Astrocyte of the cerebellum (primary cell): ENCODE results near the gene ZNF664.

Experiments
- DNase-seq: peaks from one replicate; pipeline ENCODE4 v3.0.0-alpha.2; 2011; ENCODE audit warnings: low read depth
- H3K4me3 ChIP-seq: 2 replicates; pipeline ENCODE4 v1.5.1; 2011; ENCODE audit warnings: mild to moderate bottlenecking, low read depth, low read length, moderate library complexity
- in situ Hi-C: cut with HindIII; loops from 2 replicates; pipeline ENCODE4 v1.10.0; 2017; ENCODE audit warnings: low sequenced_read_pairs
- TF ChIP-seq, protein P1 (sequence below): IDR thresholded peaks from 2 replicates; pipeline ENCODE4 v1.5.1; 2012; ENCODE audit warnings: low read length, low read depth, moderate library complexity, mild to moderate bottlenecking; ENCODE audit errors: missing control alignments

Gene ZNF664

DNA sequence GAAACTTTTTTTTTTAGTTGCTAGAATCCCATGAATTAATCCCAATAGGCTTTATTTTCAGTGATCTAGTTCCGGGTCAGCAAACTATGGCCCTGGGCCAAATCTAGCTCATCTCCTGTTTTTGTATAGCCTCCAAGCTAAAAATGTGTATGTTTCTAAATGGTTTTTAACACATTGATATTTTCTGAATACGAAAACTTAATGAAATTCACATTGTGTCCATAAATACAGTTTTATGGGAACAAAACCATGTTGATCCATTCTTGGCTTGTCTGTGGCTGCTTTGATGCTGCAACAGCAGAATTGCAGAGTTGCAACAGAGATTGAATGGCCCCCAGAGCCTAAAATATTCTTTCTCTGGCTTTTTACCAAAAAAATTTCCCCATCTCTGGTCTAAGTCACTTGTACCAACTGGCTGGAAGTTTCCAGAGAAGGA, 47.5 kb downstream of the ZNF664 start:
- in situ Hi-C loops: no loop called here
- H3K4me3 ChIP-seq: no peak overlapping the region
- TF ChIP-seq, protein P1, sequence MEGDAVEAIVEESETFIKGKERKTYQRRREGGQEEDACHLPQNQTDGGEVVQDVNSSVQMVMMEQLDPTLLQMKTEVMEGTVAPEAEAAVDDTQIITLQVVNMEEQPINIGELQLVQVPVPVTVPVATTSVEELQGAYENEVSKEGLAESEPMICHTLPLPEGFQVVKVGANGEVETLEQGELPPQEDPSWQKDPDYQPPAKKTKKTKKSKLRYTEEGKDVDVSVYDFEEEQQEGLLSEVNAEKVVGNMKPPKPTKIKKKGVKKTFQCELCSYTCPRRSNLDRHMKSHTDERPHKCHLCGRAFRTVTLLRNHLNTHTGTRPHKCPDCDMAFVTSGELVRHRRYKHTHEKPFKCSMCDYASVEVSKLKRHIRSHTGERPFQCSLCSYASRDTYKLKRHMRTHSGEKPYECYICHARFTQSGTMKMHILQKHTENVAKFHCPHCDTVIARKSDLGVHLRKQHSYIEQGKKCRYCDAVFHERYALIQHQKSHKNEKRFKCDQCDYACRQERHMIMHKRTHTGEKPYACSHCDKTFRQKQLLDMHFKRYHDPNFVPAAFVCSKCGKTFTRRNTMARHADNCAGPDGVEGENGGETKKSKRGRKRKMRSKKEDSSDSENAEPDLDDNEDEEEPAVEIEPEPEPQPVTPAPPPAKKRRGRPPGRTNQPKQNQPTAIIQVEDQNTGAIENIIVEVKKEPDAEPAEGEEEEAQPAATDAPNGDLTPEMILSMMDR: no peak
- no peak for DNase-seq

DNA sequence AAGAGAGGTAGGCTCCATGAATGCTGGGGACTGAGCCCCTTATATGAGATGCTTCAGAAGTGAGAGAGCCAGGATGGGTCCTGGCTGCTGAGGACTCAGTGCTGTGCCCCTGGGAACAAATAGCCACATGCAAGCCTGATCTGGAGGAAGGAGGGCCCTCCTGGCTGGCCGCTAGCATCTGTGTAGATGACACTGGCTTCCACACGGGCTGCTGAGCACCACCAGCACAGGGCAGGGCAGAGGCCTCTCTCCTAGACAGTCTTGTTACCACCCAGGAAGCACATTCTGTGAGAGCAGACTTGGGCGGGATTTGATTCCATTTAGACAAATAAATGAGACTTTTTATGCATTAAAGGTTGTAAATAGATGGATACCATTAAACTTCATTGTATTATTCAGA, 48.0 kb downstream of the ZNF664 start:
- in situ Hi-C loops: no loop called here
- H3K4me3 ChIP-seq: no peak overlapping the region
- DNase-seq: no peak
- TF ChIP-seq, protein P1: no peak

DNA sequence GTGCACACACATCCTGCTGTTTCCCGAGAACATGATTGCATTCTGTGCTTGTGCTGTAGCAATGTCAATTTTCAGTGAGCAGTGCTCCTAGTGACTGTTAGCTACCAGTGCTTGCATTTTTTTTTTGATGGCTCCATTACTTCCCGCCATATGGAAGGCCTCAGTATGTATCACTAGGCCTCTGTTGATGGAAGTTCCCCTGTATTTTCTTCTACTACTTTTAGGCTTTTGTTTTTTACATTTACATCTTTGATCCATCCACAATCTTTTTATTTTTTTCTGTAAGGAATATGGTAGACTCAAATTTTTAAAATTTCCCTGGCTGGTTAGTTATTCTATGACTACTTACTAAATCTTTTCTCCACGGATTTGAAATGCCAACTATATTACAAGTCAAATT, 49.1 kb downstream of the ZNF664 start:
- in situ Hi-C loops: no loop called here
- no peak for DNase-seq
- H3K4me3 ChIP-seq: no peak overlapping the region
- TF ChIP-seq, protein P1: no peak

DNA sequence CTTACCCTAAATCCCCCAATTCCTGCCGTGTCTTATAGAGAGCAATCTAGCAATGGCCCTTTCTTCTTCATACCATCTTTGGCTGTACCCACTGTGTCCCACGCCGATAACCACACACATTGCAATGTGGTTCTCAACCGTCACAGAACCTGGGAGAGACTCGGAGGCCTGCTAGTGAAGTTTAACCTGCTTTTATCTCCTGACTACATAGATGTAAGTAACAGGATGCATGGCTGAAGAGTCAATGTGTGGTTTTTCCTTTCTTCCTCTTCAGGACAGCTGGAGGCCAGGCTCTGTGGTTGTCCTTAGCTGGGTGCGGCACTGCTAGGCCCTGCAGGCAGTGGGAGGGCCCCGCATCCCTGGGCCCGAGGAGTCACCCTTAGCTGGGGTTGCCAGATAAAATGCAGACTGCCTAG, 51.3 kb downstream of the ZNF664 start:
- H3K4me3 ChIP-seq: no peak overlapping the region
- in situ Hi-C loops: no loop called here
- peak; percentile 24 for DNase-seq
- TF ChIP-seq, protein P1: no peak

DNA sequence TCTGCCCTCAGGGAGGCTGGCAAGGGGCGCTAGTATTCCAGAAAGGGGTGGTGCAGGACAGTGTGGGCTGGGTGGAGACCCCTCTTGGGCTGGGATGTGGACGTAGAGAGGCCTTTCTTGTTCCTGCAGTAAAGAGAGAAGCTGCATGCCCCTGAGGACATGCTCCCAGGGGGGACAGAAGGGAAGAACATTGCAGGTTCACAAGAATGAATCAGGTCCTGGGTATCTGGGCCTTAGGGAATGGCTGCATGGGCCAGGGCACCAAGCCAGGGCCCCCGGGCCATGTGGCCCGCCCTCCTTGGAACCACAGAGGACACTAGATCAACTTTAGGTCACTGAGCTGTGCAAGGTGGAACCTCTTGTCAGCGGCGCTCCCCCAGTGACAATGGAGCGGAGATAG, 51.8 kb downstream of the ZNF664 start:
- no peak overlapping the region for H3K4me3 ChIP-seq
- TF ChIP-seq, protein P1: no peak
- DNase-seq: no peak
- in situ Hi-C loops: no loop called here

DNA sequence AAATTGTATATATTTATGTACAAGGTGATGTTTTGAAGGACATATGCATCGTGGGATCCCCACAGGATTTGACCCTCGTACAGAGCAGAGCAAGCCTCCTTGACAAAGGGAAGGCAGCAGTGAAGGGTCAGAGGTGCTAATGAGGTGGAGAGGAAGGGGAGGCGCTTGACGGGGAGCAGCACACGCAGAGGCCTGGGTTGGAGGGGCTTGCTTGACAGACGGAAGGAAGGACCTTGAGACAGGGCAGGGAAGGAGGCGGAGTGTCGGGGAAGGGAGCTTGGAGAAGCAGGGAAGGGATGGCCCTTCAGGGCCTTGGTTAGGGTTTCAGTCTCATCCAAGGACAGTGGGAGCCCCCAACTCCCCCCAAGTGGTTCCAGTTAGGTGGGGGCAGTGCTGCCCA, 52.6 kb downstream of the ZNF664 start:
- H3K4me3 ChIP-seq: no peak overlapping the region
- in situ Hi-C loops: no loop called here
- TF ChIP-seq, protein P1: no peak
- DNase-seq: no peak
